Stimulated activated CD8-positive, alpha-beta memory T cell treated with anti-CD3 and anti-CD28 coated beads, Interleukin-15, amount 100 ng/mL, for 1 hour (primary cell): ENCODE measurements around the gene S100A7A.

Experiments used
- DNase-seq: peaks from one replicate; pipeline ENCODE4 v3.0.0-alpha.2; 2020; ENCODE audit warnings: low read depth

S100A7A gene

DNA sequence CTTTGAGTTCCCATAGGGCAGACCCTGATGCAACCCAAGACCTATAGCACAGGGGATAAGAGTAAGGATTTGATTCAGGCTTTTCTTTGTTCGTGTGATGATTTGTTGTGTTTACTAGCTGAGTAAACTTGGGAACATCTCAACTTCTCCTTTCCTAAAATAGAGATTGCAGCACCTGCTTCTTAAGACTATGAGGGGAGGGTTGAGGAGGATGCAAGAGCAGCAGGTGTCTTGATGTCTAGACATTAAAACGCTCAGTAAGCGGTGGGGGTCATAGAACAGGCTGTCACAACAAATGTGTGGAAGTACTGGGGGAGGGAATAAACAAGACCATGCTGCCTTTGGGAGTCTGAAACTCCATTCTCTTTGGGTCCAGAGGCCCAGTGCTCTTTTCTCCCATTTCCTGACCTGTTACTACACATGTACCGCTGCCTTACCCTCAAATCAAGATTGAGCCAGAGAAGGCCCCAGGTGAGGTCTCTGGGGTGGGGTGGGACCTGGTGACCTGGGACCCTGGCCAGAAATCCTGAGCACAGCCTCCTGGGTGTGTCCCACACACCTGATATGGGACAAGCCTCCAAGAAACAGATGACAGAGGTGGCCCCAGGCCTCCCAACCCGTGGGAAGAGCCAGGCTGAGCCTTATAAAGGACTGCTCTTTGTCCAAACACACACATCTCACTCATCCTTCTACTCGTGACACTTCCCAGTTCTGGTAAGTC lies at the start of gene S100A7A:
S100A7A (plus strand) TSS at position 671 of the 721 bp plus-strand sequence. CDS start 1,563 bp downstream, outside the sequence.
- DNase-seq = no peak

DNA sequence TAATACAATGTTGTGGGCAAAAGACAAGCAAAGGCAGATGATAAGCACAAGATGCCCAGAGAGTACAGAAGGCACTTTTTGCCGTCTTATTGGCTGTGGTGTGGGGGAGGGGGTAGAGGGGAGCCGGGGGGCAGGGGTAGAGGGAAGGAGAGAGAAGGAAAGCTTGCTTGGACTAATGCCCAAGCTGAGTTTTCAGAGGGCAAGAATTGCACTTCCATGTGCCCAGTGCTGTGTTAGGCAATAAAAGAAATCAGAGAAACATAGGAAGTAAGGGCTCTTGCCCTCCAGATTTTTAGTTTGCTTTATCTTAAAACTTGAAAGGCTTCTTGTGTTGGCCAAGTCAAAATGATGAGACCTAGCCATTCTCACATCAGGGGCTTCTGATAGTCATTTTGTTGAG lies 49.2 kb upstream of the S100A7A start:
- DNase-seq = no peak

DNA sequence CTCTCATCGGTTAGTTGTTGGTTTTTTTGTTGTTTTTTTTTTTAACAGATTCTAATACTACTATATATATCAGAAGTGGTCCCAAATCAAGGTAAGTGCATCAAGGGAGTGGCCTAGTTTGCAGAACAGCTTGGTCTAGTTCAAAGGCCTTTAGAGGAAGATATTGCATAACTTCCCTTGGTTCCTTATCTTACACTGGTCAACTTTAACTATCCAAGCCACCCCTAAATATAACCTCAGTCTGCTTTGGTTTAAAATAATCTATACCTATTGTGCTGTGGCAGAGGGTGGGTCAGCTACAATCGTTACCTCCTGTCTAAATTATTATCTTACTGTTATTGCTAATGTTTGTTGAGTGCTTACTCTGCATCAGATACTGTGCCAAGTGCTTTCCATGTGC lies 47.8 kb upstream of the S100A7A start:
- DNase-seq = no peak

DNA sequence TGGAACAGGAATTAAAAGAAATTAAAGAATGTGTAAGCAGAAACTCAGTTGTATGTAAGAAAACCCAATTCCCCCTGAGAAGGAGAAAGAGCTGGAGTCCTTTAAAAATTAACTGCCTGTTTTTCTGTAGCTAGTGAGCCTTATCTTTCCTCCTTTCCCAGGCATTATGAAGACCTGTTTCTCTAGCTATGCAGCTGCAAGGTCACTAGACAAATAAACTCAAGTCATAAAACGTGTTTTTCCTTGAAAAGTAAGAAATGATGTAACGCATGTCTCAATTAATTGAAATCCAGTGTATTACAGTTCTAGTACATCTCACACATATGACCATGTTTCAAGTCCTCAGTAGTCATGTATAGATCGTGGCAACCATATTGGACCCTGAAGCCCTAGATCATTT lies 46.2 kb upstream of the S100A7A start:
- DNase-seq = no peak

DNA sequence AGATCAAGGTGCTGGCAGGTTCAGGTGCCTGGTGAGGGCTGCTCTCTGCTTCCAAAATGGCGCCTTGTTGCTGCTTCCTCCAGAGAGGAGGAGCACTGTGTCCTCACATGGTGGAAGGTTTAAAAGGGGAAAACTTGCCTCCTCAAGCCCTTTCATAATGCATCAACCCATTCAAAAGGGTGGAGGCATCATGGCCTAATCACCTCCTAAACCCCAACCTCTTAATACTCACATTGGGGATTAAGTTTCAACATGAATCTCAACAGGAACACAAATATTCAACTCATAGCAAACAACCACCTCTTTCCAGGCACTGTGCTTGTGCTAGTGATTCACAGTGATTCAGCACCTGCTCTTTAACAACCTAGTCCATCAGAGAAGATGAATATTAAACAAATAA lies 45.1 kb upstream of the S100A7A start:
- DNase-seq = no peak

DNA sequence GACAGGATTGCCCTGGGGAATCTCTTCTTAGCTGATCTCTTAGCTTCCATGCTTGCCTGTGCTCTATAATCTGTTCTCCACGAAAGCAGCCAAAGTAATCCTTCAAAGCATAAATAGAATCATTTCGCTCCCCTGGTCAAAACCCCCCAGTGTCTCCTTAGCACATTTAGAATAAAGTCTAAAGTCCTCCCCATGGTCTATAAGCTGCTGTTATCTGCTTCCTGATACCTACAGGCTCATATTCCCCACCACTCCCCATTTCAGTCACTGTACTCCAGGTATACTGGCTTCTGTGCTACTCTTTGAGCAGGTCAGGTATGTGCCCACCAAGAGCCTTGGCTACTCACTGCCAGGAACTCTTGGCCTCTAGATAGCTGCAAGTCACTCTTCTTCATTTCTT lies 43.7 kb upstream of the S100A7A start:
- no peak for DNase-seq

GRCh38 chr1:153374071-153374470 lies 42.2 kb upstream of the S100A7A start:
- DNase-seq = no peak

GRCh38 chr1:153375511-153375910 lies 40.8 kb upstream of the S100A7A start, which contains the start of gene S100A12:
S100A12 (minus strand) TSS chr1:153375621; CDS start chr1:153374592, 1,029 bp downstream.
- no peak for DNase-seq

DNA sequence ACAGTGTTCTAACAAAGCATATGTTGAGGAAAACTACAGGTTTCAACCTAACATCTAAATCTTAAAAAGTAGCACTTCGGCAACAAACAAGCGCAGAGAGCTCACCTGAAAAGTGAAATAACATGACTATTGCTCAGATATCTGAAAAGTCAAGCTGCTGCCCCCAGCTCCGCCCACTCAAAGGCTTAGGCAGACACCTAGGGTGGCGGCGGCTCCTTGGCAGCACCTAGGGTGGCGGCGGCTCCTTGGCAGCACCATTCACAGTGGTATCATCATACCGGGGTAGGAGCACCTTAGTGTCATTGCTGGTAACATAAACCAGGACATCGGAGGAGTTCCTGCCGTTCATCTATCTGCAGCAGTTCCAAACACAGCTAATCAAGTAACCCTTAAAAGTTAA lies 36.7 kb upstream of the S100A7A start:
- no peak for DNase-seq

- no peak for DNase-seq
Observed at GRCh38 chr1:153380711-153381110, 35.6 kb upstream of the S100A7A start.

- DNase-seq = no peak
Observed at GRCh38 chr1:153384958-153385580, 31.3 kb upstream of the S100A7A start.

DNA sequence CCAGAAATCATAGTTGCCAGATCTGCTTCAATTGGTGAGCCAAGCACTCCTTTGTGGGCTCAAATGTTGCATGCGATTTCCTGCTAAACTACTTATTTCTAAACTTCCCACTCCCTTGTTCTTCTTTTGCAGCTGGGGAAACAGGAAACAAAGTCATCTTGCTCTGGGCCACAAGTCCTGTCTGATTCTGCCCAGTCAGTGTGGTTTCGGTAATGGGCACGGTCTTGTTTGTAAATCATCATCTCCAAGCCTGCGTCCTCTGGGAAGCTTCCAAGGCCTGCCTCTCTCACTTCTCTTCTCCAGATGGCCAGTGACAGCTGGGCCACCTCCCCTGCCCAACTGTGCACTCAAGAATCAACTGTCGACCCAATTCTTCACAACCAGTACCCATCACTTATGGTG lies 29.8 kb upstream of the S100A7A start:
- DNase-seq = no peak

GRCh38 chr1:153387001-153387400 lies 29.3 kb upstream of the S100A7A start:
- no peak for DNase-seq

GRCh38 chr1:153387785-153388184 lies 28.5 kb upstream of the S100A7A start:
- DNase-seq = no peak

- no peak for DNase-seq
Observed at GRCh38 chr1:153389401-153389800, 26.9 kb upstream of the S100A7A start.

DNA sequence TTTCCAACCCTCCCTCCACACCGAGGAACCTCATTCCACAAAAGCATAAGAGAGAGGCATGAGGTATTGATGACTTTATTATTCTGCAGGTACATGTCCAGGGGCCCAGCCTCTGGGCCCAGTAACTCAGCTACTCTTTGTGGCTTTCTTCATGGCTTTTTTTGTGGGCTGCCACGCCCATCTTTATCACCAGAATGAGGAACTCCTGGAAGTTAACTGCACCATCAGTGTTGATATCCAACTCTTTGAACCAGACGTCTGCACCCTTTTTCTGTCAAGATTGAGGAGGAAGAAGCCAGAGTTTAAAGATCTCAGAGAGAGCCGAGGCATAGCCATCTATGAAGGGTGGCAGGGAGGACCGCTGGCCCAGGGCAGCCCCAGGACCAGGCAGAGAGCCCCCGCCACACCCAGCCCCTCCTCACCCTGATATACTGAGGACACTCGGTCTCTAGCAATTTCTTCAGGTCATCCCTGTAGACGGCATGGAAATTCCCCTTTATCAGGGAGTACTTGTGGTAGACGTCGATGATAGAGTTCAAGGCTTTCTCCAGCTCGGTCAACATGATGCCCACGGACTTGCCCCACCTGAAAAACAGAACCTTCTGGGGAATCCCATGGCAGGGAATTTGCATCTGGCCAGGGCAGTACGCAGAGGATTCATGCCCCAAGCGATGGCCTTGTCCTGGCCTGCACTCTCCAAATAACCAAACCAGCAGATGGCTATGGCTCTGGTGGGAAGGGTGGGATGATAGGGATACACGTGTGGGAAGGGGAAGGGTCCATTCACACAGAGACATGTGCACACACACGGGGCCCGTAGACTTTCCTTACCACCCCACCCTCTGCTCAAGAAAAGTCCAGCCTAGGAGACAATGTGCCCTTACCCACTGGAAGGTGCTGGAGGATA lies 26.1 kb upstream of the S100A7A start:
- DNase-seq = no peak

DNA sequence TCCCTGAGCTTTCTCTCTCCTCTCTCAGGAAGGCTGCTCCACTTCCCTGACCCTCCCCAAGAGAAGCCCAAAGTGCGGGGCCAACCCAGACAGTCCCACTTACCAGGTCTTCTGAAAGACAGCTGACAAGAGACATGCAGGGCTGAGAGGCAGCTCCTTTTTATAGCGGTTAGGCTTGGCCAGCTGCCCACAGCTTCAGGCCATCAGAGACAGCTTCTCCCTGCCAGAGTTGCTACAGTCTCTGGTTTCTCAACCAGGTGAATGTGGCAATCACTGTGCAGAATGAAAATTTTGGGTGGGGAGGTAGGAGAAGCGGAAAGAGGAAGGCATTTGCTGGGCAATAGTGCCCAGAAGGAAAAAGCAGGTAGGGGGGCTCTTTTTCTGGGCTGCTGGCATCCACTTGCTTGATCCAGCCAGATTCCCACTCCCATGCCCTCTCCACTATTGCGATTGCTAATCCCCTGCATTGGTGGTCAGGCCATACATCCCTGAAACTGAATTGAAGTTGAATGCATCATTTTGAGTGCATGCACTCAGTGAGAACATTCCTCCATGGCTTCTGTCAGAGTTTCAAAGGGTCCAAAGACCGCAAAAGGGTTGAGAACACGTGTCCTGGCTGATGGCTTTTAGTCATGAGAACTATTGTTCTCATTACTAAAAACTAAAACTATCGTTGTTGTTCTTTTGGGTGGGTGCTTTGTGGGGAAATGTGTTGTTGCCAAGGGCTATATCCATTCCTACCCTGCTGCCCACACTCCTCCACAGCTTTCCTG lies 25.2 kb upstream of the S100A7A start, which contains the start of gene S100A8:
S100A8 (minus strand) TSS at position 136 of the 773 bp plus-strand sequence. CDS start 538 bp downstream, outside the sequence.
- DNase-seq = no peak

DNA sequence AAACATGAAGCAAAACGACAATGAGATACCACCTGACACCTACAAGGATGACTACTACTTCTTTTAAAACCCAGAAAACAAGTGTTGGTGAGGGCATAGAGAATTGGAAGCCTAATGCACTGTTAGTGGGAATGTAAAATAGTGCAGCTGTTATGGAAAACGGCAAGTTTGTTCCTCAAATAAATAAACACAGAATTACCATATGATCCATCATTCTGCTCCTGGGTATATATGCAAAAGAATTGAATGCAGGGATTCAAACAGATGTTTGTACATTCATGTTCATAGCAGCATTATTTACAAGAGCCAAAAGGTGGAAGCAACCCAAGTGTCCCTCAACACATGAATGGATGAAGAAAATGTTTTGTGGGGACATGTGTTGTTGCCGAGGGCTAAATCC lies 24.1 kb upstream of the S100A7A start:
- no peak for DNase-seq

DNA sequence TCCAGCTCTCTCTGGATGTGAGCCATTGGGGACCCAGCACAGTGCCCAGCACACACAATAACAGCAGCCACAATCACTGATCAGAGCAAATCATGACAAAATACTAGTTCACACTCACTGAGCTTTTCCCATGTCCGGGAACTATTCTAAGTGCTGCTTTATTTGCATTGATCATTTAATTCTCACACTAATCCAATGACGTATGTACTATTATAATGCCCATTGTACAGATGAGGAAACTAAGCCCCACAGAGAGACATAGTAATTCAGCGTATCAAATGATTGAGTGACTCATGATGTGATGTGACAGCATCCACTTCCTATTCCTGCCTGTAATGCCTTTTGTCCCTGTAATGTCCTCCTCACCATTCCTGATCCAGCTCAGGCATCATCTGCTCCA lies 23.5 kb upstream of the S100A7A start:
- no peak for DNase-seq

- DNase-seq = no peak
Observed at GRCh38 chr1:153393926-153394325, 22.4 kb upstream of the S100A7A start.

DNA sequence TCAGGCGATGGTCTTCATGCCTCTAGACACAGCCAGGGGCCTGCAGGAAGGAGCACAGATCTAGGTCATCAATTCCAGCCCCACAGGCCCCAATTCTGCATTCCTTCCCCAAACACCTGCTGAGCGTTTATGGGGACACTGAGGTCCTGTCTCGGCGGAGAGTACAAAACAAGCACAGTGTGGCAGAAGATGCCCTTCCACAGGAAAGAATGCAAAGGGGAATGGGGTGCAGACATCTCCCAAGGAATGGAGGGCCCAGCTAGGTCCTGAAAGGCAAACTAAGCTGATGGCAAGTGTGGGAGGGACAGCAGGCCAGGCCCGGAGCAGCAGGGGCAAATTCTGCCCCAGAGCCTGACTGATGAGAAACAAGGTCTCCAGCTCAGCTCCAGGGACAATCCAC lies 21.9 kb upstream of the S100A7A start:
- no peak for DNase-seq
